HPDE6-E6E7 (cell line): ENCODE data around the gene PTGDR.

Experiments
- DNase-seq: peaks from one replicate; pipeline ENCODE4 v3.0.0; 2011; ENCODE audit warnings: missing footprints; ENCODE audit errors: extremely low spot score

Gene PTGDR, protein sequence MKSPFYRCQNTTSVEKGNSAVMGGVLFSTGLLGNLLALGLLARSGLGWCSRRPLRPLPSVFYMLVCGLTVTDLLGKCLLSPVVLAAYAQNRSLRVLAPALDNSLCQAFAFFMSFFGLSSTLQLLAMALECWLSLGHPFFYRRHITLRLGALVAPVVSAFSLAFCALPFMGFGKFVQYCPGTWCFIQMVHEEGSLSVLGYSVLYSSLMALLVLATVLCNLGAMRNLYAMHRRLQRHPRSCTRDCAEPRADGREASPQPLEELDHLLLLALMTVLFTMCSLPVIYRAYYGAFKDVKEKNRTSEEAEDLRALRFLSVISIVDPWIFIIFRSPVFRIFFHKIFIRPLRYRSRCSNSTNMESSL

DNA sequence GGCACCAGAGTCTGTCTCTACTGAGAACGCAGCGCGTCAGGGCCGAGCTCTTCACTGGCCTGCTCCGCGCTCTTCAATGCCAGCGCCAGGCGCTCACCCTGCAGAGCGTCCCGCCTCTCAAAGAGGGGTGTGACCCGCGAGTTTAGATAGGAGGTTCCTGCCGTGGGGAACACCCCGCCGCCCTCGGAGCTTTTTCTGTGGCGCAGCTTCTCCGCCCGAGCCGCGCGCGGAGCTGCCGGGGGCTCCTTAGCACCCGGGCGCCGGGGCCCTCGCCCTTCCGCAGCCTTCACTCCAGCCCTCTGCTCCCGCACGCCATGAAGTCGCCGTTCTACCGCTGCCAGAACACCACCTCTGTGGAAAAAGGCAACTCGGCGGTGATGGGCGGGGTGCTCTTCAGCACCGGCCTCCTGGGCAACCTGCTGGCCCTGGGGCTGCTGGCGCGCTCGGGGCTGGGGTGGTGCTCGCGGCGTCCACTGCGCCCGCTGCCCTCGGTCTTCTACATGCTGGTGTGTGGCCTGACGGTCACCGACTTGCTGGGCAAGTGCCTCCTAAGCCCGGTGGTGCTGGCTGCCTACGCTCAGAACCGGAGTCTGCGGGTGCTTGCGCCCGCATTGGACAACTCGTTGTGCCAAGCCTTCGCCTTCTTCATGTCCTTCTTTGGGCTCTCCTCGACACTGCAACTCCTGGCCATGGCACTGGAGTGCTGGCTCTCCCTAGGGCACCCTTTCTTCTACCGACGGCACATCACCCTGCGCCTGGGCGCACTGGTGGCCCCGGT, at the start of gene PTGDR:
PTGDR (plus strand) TSS at position 198 of the 778 bp plus-strand sequence; CDS start at position 315, 117 bp downstream.
- DNase-seq, result no peak

DNA sequence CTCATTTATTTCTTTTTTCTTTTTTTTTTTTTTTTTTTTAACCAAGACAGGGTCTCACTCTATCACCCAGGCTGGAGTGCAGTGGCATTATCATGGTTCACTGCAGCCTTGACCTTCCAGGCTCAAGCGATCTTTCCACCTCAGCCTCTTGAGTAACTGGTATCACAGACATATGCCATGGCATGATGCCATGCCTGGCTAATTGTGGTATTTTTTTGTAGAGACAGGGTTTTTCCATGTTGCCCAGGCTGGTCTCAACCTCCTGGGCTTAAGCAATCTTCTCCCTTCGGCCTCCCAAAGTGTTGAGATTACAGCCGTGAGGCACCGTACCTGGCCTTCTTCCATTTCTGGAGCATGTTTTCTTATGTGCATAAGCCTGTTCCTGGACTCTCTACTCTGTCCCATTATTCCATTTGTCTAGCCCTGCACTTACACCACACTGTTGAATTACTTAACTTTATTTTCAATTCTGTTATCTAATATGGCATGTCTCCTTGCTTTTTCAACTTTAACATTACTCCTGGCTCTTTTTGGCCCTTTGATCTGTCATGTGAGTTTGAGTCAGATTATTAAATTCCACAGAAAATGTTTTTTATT, 47.9 kb upstream of the PTGDR start:
- DNase-seq, result no peak

DNA sequence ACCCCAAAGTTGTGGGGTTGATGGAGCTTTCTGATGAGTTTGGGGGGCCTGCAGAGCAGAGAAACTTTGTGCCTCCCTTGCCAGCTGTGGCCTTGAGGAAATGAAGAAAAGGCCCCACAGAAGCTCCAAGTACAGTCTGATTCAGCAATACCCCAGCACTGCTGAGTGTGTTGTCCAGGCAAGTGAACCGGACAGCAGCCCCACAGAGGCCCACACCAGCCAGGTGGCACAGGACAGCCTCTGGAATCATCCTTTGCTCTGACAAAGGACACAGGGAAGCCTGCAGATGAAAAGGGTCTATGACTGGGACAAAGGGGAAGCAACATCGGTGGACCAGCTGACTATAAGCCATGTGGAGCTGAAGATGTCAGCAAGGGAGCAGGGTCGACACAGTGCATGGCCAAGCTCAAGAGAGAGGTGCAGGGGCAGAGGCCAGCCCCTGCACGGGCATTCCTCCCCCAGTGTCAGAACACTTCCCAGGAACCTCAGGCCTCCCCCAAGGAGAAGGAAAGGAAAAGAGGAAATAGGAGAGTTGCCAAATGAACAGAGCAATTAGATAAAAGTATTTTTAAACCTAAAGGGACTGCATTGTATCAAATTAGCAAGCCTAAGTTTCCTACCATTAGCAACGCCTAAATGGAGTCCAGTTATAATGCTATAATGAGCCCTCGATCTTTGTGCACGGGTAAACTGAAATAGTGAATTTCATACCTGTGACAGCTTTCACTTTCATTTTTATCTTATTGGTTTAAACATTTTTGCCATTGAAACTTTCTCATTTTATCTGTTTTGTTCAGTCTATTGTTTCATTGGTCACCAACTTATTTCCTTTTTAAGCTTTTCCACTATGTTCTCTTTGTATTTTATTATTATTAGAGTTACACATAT, 46.3 kb upstream of the PTGDR start:
- DNase-seq, result no peak

DNA sequence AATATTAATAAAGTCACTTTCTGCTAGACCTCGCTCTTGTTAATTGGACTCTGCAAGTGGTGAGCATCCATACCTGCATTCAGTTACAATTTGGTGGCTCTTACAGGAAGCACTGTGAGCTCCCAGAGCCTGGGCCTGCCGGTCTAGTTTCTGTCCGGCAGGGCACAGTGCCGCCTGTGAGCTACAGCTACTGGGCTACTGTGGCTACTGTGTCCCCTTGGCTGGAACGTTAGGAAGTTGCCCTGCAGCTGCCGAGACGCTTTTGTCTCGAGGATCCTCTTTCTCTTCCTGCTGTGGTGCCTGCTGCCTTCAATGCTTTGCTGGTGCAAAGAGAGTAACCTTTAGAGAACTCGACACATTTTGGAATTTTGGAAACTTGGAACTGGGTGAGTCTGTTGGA, 44.6 kb upstream of the PTGDR start:
- DNase-seq, result no peak

DNA sequence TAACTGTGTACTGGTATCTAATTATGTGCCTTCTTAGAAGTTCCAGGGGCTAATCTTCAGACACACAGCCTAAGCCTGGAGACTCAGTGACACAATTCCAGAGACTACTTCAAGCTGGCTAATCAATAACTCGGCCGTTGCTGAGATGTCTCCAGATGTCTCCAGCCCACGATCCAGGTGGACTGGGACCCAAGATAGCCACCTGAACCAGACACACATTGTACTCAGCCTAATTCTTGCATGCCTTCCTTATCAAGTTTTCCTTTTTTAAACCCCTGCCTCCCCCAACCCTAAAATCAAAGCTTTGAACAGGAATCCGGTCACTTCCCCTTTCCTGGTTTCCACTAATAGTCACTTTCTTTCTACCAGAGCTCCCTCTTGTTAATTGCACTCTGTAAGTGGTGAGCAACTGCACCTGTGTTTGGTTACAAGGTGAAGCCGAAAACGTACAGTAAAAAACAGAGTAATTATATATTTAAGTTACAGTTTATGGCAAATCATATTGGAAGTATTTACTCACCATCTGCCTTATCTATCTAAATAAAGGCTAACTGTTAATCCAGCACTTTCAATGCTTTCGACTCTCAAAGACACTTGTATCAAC, 39.8 kb upstream of the PTGDR start:
- DNase-seq, result no peak

DNA sequence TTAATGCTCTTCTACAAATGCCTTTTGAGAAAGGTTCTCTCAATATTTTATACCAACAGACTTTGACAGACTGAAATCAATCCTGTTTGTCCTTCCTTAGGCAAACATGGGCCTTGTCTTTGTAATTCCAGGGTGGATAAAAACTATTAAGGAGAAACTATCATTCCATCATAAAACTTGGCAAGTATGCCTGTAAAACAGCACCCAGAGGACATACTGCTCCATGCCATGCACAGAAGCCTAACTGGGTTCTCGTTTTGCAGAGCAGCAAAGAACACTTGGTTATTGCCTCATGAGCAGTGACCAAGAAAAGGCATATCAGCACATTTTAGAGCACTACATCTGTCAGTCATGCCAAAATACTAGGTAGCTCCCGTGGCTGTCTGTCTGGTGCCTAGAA, 33.8 kb upstream of the PTGDR start:
- DNase-seq, result no peak

DNA sequence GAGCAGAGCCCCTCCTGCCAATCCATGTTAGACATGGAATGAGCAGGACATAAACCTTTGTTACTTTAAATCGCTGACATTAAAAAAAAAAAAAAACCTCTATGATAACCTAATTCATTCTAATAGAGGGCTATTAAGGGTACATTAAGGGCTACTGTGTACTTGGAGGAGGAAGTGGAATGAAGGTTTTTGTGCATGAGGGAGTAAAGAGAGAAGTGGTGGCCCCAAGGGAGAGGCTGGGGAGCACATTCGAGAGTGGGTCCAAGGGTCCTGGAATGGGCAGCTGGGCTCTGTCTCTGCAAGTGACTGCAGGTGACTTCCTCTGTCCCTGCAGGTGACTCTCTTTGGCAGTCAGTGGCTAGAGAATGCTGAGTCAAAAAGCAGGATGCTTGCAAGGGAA, 32.1 kb upstream of the PTGDR start:
- DNase-seq, result no peak

DNA sequence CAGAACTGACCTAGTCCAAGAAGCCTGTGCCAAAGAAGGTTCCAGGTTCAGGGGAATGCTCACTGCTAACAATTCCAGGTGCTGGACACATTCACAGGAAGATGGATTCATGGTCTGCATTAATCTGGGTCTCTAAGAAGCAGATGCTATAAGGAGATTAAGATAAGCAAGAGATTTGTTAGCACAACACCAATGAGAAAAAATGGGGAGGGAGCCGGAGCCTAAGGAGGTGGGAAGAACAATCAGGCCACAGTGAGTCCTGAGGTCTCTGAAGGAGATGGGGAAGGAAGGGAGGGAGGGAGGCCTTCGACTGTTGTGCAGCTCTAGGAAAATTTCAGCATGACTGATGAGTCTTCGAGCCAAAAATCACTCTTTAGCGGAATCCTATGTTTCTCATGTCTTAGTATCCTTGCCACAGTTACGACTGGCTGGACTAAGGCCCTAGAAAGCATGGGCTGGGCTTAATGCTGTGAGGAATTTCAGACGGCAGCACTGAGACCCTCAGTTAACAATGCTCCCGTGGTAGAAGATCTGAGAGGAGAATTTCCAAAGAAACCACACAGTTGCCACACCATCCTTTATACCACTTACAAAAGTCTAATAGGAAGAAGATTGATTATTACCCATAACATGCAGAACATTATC, 31.5 kb upstream of the PTGDR start:
- DNase-seq, result no peak

DNA sequence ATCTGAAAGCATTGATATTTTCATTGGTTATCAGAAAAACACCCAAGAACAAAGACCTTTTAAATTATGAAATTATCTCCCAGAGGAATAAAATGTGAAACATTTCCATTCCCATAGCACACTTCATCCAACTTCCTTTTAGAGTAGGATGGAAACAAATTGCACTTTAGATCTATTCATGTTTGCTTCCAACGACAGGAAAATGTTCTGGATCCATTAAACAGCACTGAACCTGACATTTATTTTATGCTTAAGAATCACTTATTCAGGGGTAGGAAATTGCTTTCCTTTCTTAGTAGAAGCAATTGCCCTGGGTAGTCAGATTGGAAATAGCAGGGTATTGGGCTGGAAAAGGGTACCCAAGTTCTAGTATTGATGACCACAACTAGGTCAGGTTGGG, 28.8 kb upstream of the PTGDR start:
- DNase-seq, result no peak

DNA sequence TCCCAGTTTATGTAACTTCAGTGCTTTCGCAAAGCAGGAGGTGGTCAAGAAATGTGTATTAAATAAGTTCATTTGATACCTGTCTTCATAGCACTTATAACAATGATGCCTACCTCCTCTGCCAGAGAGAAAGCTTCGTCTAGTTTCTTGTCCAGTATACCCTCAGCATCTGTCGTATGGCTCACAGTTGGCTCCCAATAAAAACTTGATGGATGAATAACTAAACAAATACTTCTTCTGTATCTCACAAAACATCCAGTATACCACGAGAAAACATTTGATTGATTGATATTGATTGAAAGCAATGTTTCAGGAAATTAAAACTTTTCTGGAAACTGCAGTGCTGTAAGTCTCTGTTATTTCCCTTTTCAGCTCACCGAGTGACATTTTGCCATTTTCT, 26.9 kb upstream of the PTGDR start:
- DNase-seq, result no peak

DNA sequence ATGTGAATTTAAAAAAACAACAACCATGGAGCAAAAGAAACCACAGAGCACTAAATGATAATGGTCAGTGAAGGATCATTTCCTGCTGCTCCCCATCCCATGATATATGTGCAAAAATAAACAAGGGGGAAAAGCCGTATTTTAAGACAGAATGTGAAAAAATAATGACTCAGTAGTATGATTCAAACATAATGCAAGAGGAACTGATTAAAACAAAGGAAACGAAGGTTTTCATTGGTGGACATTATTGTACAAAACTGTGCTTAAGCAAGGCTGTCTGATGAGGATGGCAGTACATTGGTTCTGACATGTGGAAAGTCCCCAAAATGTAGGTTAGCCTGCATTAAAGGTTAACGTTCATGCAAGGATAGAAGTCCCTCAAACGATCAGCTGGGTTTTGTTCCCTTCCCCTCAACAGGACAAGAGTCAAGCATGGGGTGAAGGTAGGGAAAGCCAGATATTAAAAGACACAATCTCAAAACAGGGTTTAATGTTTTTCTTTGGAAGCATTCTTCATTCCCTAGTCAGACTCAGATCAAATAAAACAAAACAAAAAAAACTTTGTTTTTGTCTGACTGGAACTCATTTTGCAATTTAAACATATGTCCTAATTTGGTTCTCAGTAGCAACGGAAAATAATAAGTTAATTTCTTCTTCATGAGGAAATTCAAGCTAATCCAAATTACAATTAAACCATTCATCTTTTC, 26.3 kb upstream of the PTGDR start:
- DNase-seq, result no peak

DNA sequence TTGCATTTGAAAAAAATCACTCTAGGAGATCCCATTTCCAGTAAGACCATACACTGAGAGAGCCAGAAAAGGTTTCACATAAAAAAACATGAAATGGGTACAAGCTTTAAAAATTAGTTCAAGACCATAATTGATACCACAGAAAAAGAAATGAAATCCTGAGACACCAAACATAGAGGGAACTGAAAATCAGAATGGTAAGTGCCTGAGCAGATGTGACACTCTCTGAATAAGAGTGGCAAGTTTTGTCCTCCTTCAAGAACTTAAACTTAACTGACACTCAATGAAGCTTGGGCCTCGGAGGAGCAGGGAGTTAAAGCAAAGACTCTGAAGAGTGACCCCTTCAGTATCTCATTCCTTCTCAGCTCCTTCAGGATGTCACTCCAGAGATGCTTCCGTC, 23.2 kb upstream of the PTGDR start:
- no peak for DNase-seq

DNA sequence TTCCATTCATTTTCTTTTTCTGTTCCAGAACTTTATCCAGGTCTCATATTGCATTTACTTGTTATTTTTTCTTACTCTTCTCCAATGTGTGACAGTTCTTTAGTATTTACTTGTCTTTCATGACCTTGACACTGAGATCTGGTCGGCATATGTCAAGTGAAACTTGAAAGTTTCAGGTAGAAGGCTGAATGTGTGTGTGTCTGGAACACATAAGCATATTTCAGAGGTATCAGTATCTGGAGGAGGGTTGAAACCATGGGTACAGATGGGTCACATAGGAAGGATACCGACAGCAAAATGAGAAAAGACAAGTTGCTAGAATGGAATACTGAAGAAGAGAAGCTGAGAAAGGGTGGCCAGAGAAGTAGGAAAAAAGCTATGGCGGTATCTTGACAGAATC, 22.5 kb upstream of the PTGDR start:
- no peak for DNase-seq

DNA sequence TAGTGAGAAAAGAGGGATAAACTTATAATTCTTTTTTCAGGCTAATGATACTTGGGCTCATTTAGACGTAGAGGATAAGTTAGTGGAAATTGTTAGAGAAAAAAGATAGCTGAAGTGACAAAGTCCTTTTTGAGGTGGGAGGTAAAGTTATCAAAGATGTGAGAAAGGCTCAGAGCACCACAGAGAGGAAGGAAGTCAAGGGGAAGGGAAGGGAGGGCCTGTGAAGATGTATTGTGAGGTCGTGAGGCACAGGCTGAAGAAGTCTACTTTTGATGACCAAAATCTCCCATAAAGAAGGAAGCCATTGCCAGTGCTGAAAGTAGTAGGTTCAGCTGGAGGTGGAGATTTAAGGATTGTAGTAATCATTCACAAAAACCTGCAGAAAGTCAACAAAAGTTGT, 19.4 kb upstream of the PTGDR start:
- no peak for DNase-seq

DNA sequence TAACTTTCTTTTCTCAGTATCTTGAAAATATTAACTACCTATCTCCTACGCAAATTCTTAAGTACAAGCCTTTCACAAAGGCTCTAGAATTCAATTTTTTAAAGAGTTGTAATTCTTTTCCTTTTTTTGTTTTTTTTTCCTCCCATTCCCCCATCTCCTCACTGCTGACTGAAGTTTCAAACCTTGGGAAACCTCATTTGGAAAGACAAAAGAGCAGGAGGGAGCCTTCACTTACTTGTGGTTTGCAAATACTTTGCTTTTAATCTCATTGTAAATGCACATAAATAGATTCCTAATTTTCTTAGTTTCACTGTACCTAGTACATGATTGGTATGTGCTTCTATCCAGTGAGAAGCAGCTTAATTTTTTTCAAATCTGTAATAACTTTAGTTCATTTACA, 15.8 kb upstream of the PTGDR start:
- no peak for DNase-seq

DNA sequence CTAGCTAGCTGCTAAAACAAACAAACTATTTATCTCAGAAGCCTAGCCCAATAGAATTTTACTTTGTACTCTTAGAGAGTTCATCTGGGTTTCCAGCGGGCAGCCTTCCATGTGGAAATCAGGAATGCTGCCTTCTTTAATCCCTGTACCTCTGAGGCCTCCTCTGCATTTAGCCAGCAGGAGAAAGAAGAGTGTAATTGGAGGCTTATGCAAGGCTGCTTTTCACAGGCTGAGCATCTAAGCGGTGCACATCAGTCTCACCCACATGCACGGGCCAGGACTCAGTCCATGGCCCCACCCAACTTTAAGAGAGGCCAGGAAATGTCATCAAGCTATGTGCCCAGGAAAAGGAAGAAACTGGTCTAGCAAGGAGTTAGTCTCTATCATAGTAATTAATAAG, 14.0 kb upstream of the PTGDR start:
- DNase-seq, result no peak

DNA sequence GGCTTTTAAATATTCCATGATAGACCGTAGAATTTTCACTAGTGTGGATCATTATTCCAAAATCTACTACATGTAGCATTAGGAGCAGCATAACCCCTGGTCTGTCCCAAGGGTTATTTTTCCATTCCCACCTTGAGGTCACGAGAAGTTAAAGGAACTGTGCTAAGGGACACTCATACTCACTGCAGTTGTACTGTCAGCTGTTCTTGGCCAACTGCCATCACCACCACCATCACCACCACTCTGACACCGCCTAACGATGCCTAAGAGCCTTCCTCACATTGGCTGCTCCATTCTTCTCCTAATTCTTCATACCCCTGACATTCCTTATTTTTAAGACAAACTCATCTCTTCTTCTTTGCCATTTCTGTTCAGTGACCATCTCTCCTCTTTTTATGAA, 13.4 kb upstream of the PTGDR start:
- no peak for DNase-seq

DNA sequence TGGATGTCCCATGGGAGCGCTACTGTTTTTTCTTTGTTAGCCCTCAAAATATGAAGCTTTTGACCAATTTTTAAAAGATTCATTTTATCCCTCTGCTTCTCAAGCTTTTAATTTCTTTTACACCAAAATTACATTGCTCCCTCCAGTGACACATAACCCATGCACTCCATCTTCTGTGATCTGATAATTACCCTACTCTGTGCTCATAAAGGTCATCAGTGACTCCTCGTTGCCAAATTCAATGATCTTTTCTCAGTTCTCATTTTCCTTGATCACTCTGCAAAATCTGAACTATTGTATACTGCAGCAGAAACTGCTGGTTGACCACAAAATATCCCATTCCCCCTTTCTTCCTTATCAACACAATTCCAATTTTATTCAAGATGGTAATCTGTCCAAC, 8.7 kb upstream of the PTGDR start:
- no peak for DNase-seq

DNA sequence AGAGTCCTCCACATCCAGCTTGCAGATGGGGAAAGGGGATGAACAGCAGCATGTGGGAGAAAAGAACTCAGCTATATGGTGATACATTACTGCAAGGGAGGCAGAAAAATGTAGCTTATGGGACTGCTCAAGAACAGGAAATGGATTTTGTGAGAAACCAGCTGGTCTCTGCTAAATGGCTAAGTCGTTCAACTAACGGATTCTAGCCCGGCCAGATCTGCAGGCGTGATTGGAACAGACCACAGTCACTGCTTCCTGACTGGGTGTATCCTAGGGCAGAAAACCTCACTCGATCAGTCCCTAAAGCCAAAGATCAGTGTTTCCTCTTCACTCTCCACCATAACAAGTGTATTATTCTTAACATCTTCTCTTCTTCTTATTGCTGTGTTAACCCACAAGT, 8.1 kb upstream of the PTGDR start:
- no peak for DNase-seq

DNA sequence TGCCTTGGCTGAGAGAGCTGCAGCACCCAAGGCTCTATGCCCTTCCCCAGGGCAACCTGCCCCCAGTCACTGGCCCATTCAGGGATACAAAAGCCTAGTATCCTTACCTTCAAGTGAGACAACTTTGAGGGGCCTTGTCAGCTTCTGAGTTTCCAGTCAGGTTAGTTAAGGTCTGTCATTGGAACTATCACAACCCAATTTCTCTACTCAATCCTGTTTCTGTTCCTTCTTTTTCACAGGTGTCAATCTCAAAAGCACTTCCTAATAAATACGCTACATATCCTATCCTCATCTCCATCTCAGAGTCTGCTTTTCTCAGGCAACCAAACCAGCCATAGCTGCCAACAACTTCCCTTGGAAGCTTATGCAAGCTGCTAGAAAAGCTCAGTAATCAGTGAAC, 4.9 kb upstream of the PTGDR start:
- no peak for DNase-seq
